Melanocyte of skin (primary cell): ENCODE data around the gene OR51E1. TPM values are rescaled to one million over a fixed set of nuclear protein-coding genes. Genes with fewer than 3 reads are reported as not detected.

Source experiments
- total RNA-seq, 2 donors: library from RNA; depleted of rRNA; stranded (reverse); fragments of >200 nt; gene quantifications; 2 replicates each; pipeline ENCODE4 v1.2.3, GENCODE V29; 2012

OR51E1 gene
- not detected for total RNA-seq

DNA sequence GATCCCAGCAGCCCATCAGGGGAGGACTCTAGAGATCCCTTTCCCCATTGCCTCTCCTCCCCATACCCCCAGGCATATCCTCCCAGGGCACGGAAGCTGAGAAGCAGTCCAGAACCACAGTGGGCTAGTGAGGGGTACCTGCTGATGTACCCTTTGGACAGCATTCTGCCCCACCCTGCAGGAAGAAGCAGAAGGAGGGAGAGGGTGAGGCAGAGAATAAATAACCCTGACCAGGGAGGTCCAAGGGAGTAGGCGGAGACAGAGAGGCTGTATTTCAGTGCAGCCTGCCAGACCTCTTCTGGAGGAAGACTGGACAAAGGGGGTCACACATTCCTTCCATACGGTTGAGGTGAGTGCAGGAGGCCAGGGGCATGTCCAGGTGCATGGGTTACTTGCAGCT, at the start of gene OR51E1:
Gene OR51E1, plus strand, starts transcription at position 301 of the 400 bp plus-strand sequence. CDS start 8,545 bp downstream, outside the sequence.

GRCh38 chr11:4607781-4608666, 35.8 kb upstream of the OR51E1 start, which contains the start of gene TRIM68:
TSS of gene TRIM68 (minus strand) at chr11:4608231. CDS start at chr11:4605504, 2,727 bp downstream.

DNA sequence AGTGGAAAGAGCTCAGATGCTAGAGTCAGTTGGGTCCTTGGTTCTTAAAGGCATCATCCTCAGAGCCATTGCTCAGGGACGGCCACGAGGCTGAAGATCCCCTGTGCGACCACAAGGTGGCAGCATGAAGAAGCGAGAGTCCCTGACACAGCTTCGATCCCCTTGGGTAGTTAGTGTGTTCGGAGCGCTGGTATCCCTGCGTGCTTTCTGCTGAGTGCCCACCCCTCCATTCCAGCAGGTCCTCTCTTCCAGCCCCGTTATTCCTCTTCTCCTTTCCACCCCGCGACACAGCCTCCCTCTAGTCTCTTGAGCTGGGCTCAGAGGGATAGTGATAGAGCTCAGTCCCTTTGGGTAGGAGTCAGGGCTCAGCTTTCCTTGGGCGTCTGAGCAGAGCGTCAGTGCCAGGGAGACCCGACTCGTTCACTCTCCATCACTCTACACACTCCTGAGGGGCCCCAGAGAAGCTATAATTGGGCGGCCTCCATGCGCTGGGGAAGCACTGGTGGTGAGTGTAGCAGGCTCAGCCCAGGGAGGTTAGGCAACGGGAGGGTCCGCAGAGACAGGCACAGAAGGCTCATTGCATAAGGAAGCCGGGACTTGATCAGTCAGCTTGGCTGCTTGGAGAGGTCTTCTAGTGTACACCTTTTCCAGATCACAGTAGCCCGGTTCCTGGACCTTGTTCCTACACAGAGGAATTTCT, 6.7 kb upstream of the OR51E1 start, which contains the start of gene OR51D1:
Gene OR51D1, plus strand, starts transcription at position 516 of the 700 bp plus-strand sequence. CDS start 2,314 bp downstream, outside the sequence.

DNA sequence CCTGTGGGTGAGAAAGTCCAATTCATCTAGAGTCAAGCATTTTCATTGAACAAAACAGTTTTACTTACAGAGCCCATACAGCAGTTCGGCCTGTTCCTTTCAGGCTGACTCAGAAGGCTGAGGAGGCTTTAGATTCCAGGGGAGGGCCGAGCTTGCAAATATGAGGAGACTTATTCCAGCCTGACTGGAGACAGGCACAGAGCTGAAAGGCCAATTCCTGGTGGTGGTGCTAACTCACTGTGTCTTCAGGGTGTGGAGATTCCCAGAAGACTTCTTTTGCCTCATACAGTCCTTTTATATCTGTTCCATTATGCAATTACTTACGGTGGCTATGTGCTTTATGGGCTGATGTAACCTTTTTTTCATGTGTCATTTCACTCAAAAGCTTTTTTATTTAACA, 53.8 kb downstream of the OR51E1 start, which contains the start of gene OR51E2:
Gene OR51E2, minus strand, starts transcription at position 269 of the 400 bp plus-strand sequence. CDS start 15,142 bp downstream, outside the sequence.

GRCh38 chr11:4704054-4704789, 60.4 kb downstream of the OR51E1 start, which contains the start of gene MMP26:
TSS of gene MMP26 (plus strand) at chr11:4704784.

Other genes with a start within 250 kb of the OR51E1 start
- under 1 TPM; 0.34 to 1.00 TPM for gene OR52K2, start 194.7 kb upstream of the OR51E1 start, total RNA-seq
- gene OR52K1, start 161.3 kb upstream of the OR51E1 start, total RNA-seq, result under 1 TPM; under 0.01 TPM
- gene OR52M1, start 98.8 kb upstream of the OR51E1 start, total RNA-seq, result not detected
- not detected for gene OR52I2, start 62.2 kb upstream of the OR51E1 start, total RNA-seq
- gene OR52I1, start 49.9 kb upstream of the OR51E1 start, total RNA-seq, result not detected
- gene TRIM68, start 35.8 kb upstream of the OR51E1 start, total RNA-seq, result 10 to 100 TPM in 1 of 2 donors, 1 to 10 TPM in 1; 8.3 to 10.7 TPM
- gene OR51D1, start 6.5 kb upstream of the OR51E1 start, total RNA-seq, result not detected
- not detected for gene OR51E2, start 53.9 kb downstream of the OR51E1 start, total RNA-seq
- not detected for gene MMP26, start 60.8 kb downstream of the OR51E1 start, total RNA-seq
- not detected for gene OR51F1, start 126.0 kb downstream of the OR51E1 start, total RNA-seq
- not detected for gene OR52R1, start 160.4 kb downstream of the OR51E1 start, total RNA-seq
- gene OR51F2, start 177.3 kb downstream of the OR51E1 start, total RNA-seq, result not detected
- not detected for gene OR51S1, start 205.2 kb downstream of the OR51E1 start, total RNA-seq
- not detected for gene OR51T1, start 237.9 kb downstream of the OR51E1 start, total RNA-seq